Breast epithelium (tissue), 4 donors: ENCODE results near the gene SH3TC1. TPM values are rescaled to one million over a fixed set of nuclear protein-coding genes. Genes with fewer than 3 reads are reported as not detected.

Experiments
- DNase-seq, 2 donors: peaks; one replicate each; pipeline ENCODE4 v3.0.0-alpha.2; 2019; ENCODE audit warnings: low spot score in 2 of 2
- H3K27ac ChIP-seq, 2 donors: fragments of 200-600 bp; sonication (generic) in 1 of 2; one replicate each; pipeline ENCODE4 v1.5.1; 2016 to 2019; ENCODE audit warnings: mild to moderate bottlenecking in 1 of 2
- H3K27me3 ChIP-seq, 2 donors: fragments of 200-600 bp; sonication (generic) in 1 of 2; one replicate each; pipeline versions ENCODE4 v1.5.1 to v1.6.0; 2017 to 2019; ENCODE audit warnings: control low read depth in 1 of 2, mild to moderate bottlenecking in 1 of 2
- H3K36me3 ChIP-seq: fragments of 200-600 bp; one replicate; pipeline ENCODE4 v1.5.1; 2019
- H3K4me1 ChIP-seq, 2 donors: fragments of 200-600 bp; sonication (generic); one replicate each; pipeline ENCODE4 v1.5.1; 2016 to 2019; ENCODE audit warnings: control low read depth in 1 of 2
- H3K4me3 ChIP-seq, 3 donors: fragments of 200-600 bp; sonication (generic); 1 replicate in 2 of 3; 2 replicates in 1 of 3; pipeline ENCODE4 v1.5.1; 2016 to 2019; ENCODE audit warnings: mild to moderate bottlenecking in 3 of 3, moderate library complexity in 2 of 3
- H3K9me3 ChIP-seq, 2 donors: fragments of 200-600 bp; sonication (generic) in 1 of 2; one replicate each; pipeline ENCODE4 v1.5.1; 2016 to 2019; ENCODE audit warnings: control low read depth in 1 of 2
- CTCF ChIP-seq, 3 donors: fragments of 450-650 bp; IDR thresholded peaks; one replicate each; pipeline ENCODE4 v1.5.1; 2016 to 2017; ENCODE audit warnings: antibody characterized with exemption in 3 of 3, mild to moderate bottlenecking in 3 of 3, moderate library complexity in 3 of 3
- POLR2A ChIP-seq: fragments of 450-650 bp; IDR thresholded peaks from one replicate; pipeline ENCODE4 v1.6.1; 2016; ENCODE audit warnings: antibody characterized with exemption, mild to moderate bottlenecking, moderate library complexity
- intact Hi-C: fragments of 100-400 bp; cut with DNase I; formaldehyde crosslinking; loops from one replicate; pipeline ENCODE4 v1.15.1; 2023; ENCODE audit warnings: low total_unique reads
- total RNA-seq, 3 donors: library from RNA; depleted of rRNA; stranded (reverse); fragments of >200 nt; gene quantifications; one replicate each; pipeline ENCODE4 v1.1.0, GENCODE V29; 2016

Gene SH3TC1
- total RNA-seq, 3 donors from 2014 or later: 16.4 to 28.8 (median 17.3) TPM

DNA sequence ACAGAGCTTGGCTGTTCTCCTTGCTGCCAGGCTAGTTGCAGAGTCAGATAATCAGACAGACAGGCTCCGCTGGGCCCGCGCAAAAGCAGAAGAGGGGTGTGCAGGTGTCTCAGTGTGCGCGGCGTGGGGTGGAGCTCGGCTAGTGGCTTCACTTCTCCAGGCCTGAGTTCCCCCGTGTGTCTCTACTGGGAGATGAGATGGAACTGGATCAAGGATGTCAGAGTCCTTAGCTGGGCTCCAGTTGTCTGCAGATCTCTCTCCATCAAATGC is 91.5 kb downstream of the SH3TC1 start:
- no peak overlapping the region for H3K27ac ChIP-seq
- no peak for DNase-seq
- TF ChIP-seq CTCF (IDR thresholded peaks at IDR 0.05): no peak
- TF ChIP-seq POLR2A: no peak
- no peaks in the 10 kb centered on the region for H3K9me3 ChIP-seq
- no peaks in the 10 kb centered on the region for H3K36me3 ChIP-seq
- no peaks in the 10 kb centered on the region for H3K4me1 ChIP-seq
- no peak overlapping the region for H3K4me3 ChIP-seq
- intact Hi-C loops: no loop called here
- no peaks in the 10 kb centered on the region for H3K27me3 ChIP-seq

Other genes with a start within 250 kb of the SH3TC1 start
- 10 to 100 TPM in 1 of 3 donors, 1 to 10 TPM in 2; 4.8 to 11.5 (median 8.2) TPM for gene ABLIM2, start 40.5 kb upstream of the SH3TC1 start, total RNA-seq
- 10 to 100 TPM in 2 of 3 donors, 1 to 10 TPM in 1; 8.5 to 53.9 (median 19.7) TPM for gene HTRA3, start 70.5 kb downstream of the SH3TC1 start, total RNA-seq
- 10 to 100 TPM; 24.0 to 69.4 (median 47.9) TPM for gene ACOX3, start 241.4 kb downstream of the SH3TC1 start, total RNA-seq
- 10 to 100 TPM; 24.6 to 47.7 (median 28.2) TPM for gene TRMT44, start 241.5 kb downstream of the SH3TC1 start, total RNA-seq